NB4 (cell line): ENCODE data around the gene SAMD14.

Experiments
- CTCF ChIP-seq: IDR thresholded peaks from one replicate; pipeline ENCODE4 v1.5.1; 2012; ENCODE audit warnings: low read depth, low read length
- MAX ChIP-seq: IDR thresholded peaks from 2 replicates; pipeline ENCODE4 v1.6.1; 2011; ENCODE audit warnings: low read depth, low read length

- TF ChIP-seq CTCF (no peak), MAX (no peak)
Measured at GRCh38 chr17:50105811-50106210, 24.1 kb downstream of the SAMD14 start.
